Right lobe of liver (tissue), 4 donors: ENCODE results near the gene CTNND2.

Source experiments
- CTCF ChIP-seq, 4 donors: fragments of 200-600 bp in 3 of 4; fragments of 450-650 bp in 1 of 4; IDR thresholded peaks; one replicate each; pipeline versions ENCODE4 v1.5.1 to v1.8.0; 2016 to 2022; ENCODE audit warnings: antibody characterized with exemption in 4 of 4, mild to moderate bottlenecking in 2 of 4
- POLR2A ChIP-seq: fragments of 450-650 bp; IDR thresholded peaks from one replicate; pipeline ENCODE4 v1.6.1; 2017; ENCODE audit warnings: antibody characterized with exemption, mild to moderate bottlenecking
- donor health status: DM: no; HTN: no; CAD: no.
- donor health status: DM: no; HTN: no; CAD: no.
- donor health status: DM: no; HTN: yes; CAD: no.

- TF ChIP-seq POLR2A (no peak), CTCF (IDR thresholded peaks at IDR 0.05) (no peak)
Measured at GRCh38 chr5:11590475-11590874, 313.8 kb downstream of the CTNND2 start.
